GM12873 (cell line): ENCODE measurements around the gene IRF2BP2.

Source experiments
- TF ChIP-seq, protein P1 (sequence below): IDR thresholded peaks from 2 replicates; pipeline ENCODE4 v1.5.1; 2012; ENCODE audit warnings: low read depth, mild to moderate bottlenecking, moderate library complexity, low read length, control low read depth; ENCODE audit not compliant: insufficient read depth; ENCODE audit errors: missing control alignments

The IRF2BP2 gene

DNA sequence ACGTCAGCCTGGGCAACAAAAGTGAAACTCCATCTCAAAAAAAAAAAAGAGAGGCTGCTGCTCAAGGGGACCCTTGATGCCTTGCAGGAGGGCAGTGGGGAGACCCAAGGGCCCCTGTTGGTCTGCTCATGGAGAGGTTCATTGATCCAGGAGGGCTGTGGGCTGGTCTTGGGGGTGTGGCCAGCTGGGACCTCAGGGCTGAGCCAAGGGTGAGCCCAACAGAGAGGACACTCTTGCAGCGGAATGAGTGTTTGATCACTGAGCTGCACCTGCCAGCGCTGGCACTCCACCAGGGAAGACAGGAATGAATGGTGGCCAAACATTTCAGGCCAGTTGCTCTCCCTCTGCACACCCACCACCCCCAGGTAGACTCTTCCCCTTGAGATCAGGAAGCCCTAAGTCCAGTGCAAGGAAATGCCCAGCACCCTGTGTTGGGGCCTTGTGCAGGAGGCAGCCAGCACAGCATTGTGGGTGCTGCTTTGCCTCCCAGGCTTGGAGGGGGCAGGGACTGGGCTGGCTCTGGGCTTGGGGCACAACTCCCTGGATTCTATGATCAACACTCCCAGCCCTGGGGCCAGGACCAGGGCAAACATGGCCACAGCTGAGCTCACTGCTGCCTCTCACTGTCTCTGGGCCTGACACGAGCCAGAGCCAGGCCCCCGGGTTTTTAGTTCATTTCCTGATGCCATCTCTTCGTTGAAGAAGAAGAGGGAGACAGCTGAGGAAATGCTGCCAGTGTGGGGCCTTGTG lies 50.7 kb downstream of the IRF2BP2 start:
- TF ChIP-seq, protein P1, sequence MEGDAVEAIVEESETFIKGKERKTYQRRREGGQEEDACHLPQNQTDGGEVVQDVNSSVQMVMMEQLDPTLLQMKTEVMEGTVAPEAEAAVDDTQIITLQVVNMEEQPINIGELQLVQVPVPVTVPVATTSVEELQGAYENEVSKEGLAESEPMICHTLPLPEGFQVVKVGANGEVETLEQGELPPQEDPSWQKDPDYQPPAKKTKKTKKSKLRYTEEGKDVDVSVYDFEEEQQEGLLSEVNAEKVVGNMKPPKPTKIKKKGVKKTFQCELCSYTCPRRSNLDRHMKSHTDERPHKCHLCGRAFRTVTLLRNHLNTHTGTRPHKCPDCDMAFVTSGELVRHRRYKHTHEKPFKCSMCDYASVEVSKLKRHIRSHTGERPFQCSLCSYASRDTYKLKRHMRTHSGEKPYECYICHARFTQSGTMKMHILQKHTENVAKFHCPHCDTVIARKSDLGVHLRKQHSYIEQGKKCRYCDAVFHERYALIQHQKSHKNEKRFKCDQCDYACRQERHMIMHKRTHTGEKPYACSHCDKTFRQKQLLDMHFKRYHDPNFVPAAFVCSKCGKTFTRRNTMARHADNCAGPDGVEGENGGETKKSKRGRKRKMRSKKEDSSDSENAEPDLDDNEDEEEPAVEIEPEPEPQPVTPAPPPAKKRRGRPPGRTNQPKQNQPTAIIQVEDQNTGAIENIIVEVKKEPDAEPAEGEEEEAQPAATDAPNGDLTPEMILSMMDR, result no peak

DNA sequence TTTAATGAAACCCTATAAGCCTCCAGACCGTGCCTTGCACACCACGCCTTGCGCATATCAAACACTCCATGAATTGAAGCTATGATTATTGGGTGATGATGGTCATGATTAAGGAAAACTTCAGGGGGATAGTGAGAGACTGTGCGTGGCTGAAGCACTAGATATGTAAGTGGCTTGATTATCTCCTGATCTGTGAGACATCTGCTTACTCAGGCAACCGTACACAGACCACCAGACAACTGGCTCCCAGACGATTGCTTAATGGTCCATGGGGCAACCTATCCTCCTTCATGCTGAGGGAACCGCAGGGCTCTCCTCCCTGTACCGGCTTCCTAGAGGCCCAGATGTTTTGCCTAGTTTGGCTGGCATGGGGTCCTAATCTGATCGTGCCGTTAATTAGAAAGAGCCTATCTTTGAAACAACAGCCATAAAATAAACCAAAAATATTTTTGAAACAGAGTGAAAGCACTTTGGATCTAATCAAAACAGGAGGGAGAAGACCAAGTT lies 51.6 kb downstream of the IRF2BP2 start:
- TF ChIP-seq, protein P1, result no peak

DNA sequence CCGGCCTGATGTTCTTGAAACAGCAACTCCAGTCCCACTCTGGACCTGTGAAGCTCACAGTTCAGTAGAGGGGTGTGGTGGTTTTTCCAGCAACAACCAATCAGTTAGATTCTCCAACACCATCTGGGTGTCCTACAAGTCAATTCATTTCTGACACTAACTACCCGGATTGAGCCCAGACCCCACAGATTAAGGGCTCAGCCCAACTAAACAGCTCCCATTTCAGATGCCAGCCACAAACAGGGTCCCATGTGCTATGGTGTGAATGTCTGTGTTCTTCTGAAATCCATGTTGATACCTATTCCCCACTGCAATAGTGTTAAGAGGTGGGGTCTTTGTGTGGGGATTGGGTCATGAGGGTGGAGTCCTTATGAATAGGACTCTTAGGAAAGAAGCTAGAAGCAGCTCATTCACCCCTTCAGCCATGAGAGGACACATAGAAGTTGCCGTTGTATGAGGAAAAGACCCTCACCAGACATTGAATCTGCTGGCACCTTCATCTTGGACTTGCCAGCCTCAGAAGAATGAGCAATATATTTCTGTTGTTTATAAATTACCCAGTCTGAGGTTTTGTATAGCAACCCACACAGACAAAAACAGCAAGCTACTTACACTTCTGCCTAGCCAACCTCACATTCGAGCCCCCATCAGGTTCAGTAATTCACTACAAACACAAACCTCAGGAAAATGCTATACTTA lies 53.6 kb downstream of the IRF2BP2 start:
- TF ChIP-seq, protein P1, result no peak

DNA sequence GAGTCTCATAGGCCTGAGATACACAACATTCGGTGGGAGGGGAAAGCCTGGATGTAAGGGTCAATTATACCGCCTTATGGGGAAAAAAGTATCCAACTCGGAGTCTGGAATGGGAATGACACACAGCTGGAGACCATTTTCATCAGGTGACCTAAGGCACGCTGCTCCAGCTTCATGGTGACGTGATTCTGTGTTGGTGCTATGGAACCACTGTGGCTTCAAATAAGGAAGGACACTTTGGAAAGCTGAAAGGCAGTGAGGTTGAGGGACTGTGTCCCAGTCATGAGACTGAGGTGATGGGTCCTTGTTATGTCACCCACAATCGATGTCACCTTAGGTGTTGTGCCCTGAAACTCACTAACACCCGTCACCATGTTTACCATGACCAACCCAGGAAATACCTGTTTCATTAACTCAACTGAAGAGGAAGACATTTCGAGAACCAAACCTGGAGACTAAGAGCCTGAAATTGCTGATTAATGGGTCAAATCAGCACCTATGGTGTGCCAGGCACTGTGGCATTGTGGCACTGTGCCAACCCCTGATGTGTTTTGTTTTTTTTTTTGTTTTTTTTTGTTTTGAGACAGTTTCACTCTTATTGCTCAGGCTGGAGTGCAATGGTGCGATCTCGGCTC lies 54.5 kb downstream of the IRF2BP2 start:
- TF ChIP-seq, protein P1, result no peak

DNA sequence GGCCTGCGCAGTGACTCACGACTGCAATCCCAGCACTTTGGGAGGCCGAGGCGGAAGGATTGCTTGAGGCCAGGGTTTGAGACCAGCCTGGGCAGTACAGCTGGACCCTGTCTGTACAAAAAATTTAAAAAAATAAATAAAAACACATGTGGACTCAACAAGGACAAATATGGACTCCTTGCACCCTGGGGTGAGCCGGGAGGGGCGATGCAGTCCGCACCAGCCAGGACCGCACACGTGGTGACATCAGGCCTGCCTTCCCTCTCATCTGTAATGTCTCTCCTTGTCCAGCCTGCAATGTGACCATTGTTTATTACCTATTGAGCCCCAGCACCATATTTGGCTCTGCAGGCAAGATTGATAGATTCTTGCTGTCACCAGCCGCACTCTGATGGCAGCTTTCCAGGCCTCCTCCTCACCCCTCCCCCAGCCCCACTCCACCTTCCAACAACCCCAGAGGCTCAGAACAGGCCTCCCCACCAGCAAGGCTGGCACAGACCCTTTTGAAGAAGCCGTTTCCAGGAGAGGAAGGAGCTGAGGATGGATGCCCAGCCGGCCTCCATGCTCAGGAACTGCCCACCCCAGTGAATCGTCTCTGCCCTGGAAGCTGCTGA lies 55.2 kb downstream of the IRF2BP2 start:
- TF ChIP-seq, protein P1, result no peak
